ENCODE results near the gene MRPS5.

MRPS5 gene

GRCh38 chr2:95113464-95113863 lies 8.1 kb downstream of the MRPS5 start:
- Histone ChIP-seq H3K79me2 (peaks cover 7% of the 10 kb centered on the region), H2AFZ (no peak overlapping the region), H3K27ac (no peak overlapping the region), H3K4me3 (ENCODE audit: low read depth, low read length) (no peak overlapping the region), H3K9ac (no peak overlapping the region), H3K4me2 (ENCODE audit: low read length) (no peak overlapping the region), H3K9me3 (ENCODE audit: control insufficient read depth, low read length) (no peaks in the 10 kb centered on the region), H3K27me3 (ENCODE audit: control insufficient read depth, insufficient read depth, low read length) (no peaks in the 10 kb centered on the region), H3K4me1 (no peaks in the 10 kb centered on the region), H3K36me3 (ENCODE audit: control insufficient read depth, insufficient read depth, low read length) (no peaks in the 10 kb centered on the region)
- no peak for TF ChIP-seq CTCF (IDR thresholded peaks at IDR 0.05)

- no peaks in the 10 kb centered on the region for H3K4me1 ChIP-seq
- H3K9ac ChIP-seq, result no peak overlapping the region
- no peak overlapping the region for H2AFZ ChIP-seq
- peaks cover 7% of the 10 kb centered on the region for H3K79me2 ChIP-seq
- H3K4me3 ChIP-seq (ENCODE audit: low read depth, low read length), result no peak overlapping the region
- no peak overlapping the region for H3K27ac ChIP-seq
- no peaks in the 10 kb centered on the region for H3K9me3 ChIP-seq (ENCODE audit: control insufficient read depth, low read length)
- no peaks in the 10 kb centered on the region for H3K36me3 ChIP-seq (ENCODE audit: control insufficient read depth, insufficient read depth, low read length)
- H3K4me2 ChIP-seq (ENCODE audit: low read length), result no peak overlapping the region
- no peaks in the 10 kb centered on the region for H3K27me3 ChIP-seq (ENCODE audit: control insufficient read depth, insufficient read depth, low read length)
- TF ChIP-seq CTCF (IDR thresholded peaks at IDR 0.05), result no peak
These were observed 11.2 kb downstream of the MRPS5 start for GRCh38 chr2:95110395-95110794.

DNA sequence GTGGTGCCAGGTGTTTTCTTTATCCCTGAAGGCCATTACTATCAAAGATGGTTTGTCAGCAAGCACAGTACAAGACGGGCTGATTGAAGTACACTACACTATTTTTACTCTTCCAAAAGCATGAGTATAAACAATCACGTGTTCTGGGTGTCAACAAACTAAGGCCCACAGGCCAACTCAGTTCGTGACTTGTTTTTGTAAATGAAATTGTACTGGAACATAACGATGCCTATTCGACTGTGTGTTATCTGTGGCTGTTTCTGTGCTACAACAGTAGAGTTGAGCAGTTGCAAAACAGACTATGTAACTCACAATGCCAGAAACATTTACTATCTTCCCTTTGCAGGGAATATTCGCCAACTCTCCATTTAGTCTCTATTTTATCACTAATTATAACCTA lies 12.3 kb downstream of the MRPS5 start:
- H3K27ac ChIP-seq, result no peak overlapping the region
- no peak overlapping the region for H3K4me3 ChIP-seq (ENCODE audit: low read depth, low read length)
- no peaks in the 10 kb centered on the region for H3K27me3 ChIP-seq (ENCODE audit: control insufficient read depth, insufficient read depth, low read length)
- H3K79me2 ChIP-seq, result peaks cover 4% of the 10 kb centered on the region
- H3K4me1 ChIP-seq, result no peaks in the 10 kb centered on the region
- H3K36me3 ChIP-seq (ENCODE audit: control insufficient read depth, insufficient read depth, low read length), result no peaks in the 10 kb centered on the region
- no peaks in the 10 kb centered on the region for H3K9me3 ChIP-seq (ENCODE audit: control insufficient read depth, low read length)
- no peak for TF ChIP-seq CTCF (IDR thresholded peaks at IDR 0.05)
- no peak overlapping the region for H2AFZ ChIP-seq
- H3K9ac ChIP-seq, result no peak overlapping the region
- no peak overlapping the region for H3K4me2 ChIP-seq (ENCODE audit: low read length)

DNA sequence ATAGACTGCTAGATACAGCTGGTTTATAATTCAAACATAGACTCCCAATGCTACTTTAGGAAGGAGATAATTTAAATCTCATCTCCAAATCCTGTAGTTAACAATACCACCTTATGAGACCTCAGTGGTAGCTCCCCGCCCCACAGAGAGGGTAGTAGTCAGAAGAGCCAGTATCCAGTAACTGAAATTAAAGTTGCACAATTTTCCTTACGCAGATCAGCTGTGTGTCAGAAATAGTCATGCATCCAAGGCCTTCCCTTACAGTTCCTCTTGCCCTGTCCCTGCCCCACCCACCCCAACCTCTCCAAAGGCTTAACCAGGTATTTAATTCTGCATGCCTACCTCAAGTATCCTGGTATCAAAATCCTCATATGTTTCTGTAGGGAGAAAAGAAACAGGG lies 15.5 kb downstream of the MRPS5 start:
- Histone ChIP-seq H3K4me3 (ENCODE audit: low read depth, low read length) (no peak overlapping the region), H3K9ac (no peak overlapping the region), H3K9me3 (ENCODE audit: control insufficient read depth, low read length) (no peaks in the 10 kb centered on the region), H3K4me1 (no peaks in the 10 kb centered on the region), H3K36me3 (ENCODE audit: control insufficient read depth, insufficient read depth, low read length) (no peaks in the 10 kb centered on the region), H3K27me3 (ENCODE audit: control insufficient read depth, insufficient read depth, low read length) (no peaks in the 10 kb centered on the region), H3K27ac (no peak overlapping the region), H3K4me2 (ENCODE audit: low read length) (no peak overlapping the region), H2AFZ (no peak overlapping the region), H3K79me2 (peaks cover 2% of the 10 kb centered on the region)
- no peak for TF ChIP-seq CTCF (IDR thresholded peaks at IDR 0.05)

DNA sequence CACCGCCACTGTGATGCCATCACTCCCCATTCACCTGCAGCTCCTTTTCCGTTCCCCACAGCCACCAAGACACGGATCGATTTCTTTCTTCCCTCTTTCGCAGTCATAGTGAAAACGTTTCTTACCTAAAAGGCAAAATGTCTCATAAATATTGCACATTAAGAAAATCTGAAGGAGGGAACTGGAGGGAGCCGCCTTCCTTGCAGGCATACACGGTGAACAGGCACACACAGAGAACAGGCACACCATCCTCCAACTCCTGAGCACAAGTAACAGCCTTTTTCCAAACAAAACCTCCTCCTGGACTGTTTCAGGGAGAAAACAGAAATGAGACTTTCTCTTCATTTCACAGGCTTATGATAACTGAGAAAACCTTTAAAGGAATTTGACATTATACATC lies 17.0 kb downstream of the MRPS5 start:
- no peaks in the 10 kb centered on the region for H3K4me1 ChIP-seq
- H3K79me2 ChIP-seq, result peaks cover 5% of the 10 kb centered on the region
- no peak overlapping the region for H3K4me3 ChIP-seq (ENCODE audit: low read depth, low read length)
- H3K4me2 ChIP-seq (ENCODE audit: low read length), result no peak overlapping the region
- H3K27ac ChIP-seq, result no peak overlapping the region
- H2AFZ ChIP-seq, result no peak overlapping the region
- no peak for TF ChIP-seq CTCF (IDR thresholded peaks at IDR 0.05)
- H3K36me3 ChIP-seq (ENCODE audit: control insufficient read depth, insufficient read depth, low read length), result no peaks in the 10 kb centered on the region
- no peaks in the 10 kb centered on the region for H3K9me3 ChIP-seq (ENCODE audit: control insufficient read depth, low read length)
- H3K27me3 ChIP-seq (ENCODE audit: control insufficient read depth, insufficient read depth, low read length), result no peaks in the 10 kb centered on the region
- no peak overlapping the region for H3K9ac ChIP-seq

All from parathyroid adenoma (tissue), 2 donors.